Natural killer cell (primary cell): Measurements from ENCODE around the gene COX14. TPM values are rescaled to one million over a fixed set of nuclear protein-coding genes. Genes with fewer than 3 reads are reported as not detected.
A peak's percentile ranks its signal among the peaks of the same experiment; 100 is the strongest.

Experiments
- ATAC-seq, 3 donors: fragments of 150-1000 bp in 2 of 3; fragments of 200-7000 bp in 1 of 3; cut with Tn5 transposase; 1 replicate in 1 of 3; 2 replicates in 2 of 3; pipeline ENCODE4 v1.10.0; 2021; ENCODE audit warnings: mild to moderate bottlenecking in 2 of 3, moderate library complexity in 2 of 3
- DNase-seq, 2 donors: peaks; one replicate each; pipeline versions ENCODE4 v3.0.0 to v3.0.0-alpha.2; 2013 to 2021; ENCODE audit warnings: mixed read lengths in 1 of 2
- H3K27ac ChIP-seq: one replicate; pipeline ENCODE4 v1.5.1; 2013; ENCODE audit warnings: mild to moderate bottlenecking, low read length
- H3K27me3 ChIP-seq: one replicate; pipeline ENCODE4 v1.6.1; 2013; ENCODE audit warnings: low read length; ENCODE audit not compliant: control insufficient read depth, insufficient read depth
- H3K36me3 ChIP-seq: one replicate; pipeline ENCODE4 v1.6.1; 2013; ENCODE audit warnings: low read length; ENCODE audit not compliant: control insufficient read depth, insufficient read depth
- H3K4me1 ChIP-seq: one replicate; pipeline ENCODE4 v1.6.1; 2013; ENCODE audit warnings: low read length; ENCODE audit not compliant: control insufficient read depth, insufficient read depth
- H3K4me3 ChIP-seq: one replicate; pipeline ENCODE4 v1.5.1; 2013; ENCODE audit warnings: low read length
- H3K9me3 ChIP-seq: one replicate; pipeline ENCODE4 v1.6.1; 2013; ENCODE audit warnings: low read length; ENCODE audit not compliant: control insufficient read depth, insufficient read depth
- H3K27ac Mint-ChIP-seq, 2 donors: one replicate each; pipeline ENCODE4 v1.8.0; 2022; ENCODE audit warnings: mild to moderate bottlenecking in 2 of 2, mixed read lengths in 2 of 2, moderate library complexity in 1 of 2
- H3K27me3 Mint-ChIP-seq, 2 donors: one replicate each; pipeline ENCODE4 v1.8.0; 2022; ENCODE audit warnings: low read depth in 2 of 2, mixed read lengths in 2 of 2
- H3K36me3 Mint-ChIP-seq: one replicate; pipeline ENCODE4 v1.8.0; 2022; ENCODE audit warnings: mixed read lengths
- H3K4me1 Mint-ChIP-seq, 2 donors: one replicate each; pipeline ENCODE4 v1.8.0; 2022; ENCODE audit warnings: mixed read lengths in 2 of 2
- H3K4me3 Mint-ChIP-seq: one replicate; pipeline ENCODE4 v1.8.0; 2022; ENCODE audit warnings: mild to moderate bottlenecking, moderate library complexity, mixed read lengths
- H3K9me3 Mint-ChIP-seq, 2 donors: one replicate each; pipeline ENCODE4 v1.8.0; 2022; ENCODE audit warnings: mixed read lengths in 2 of 2
- CTCF ChIP-seq: fragments of 200-600 bp; IDR thresholded peaks from one replicate; pipeline ENCODE4 v1.8.0; 2022; ENCODE audit warnings: antibody characterized with exemption
- WGBS: methylation state at CpG from one replicate; pipeline ENCODE4 v1.1.7; 2013; ENCODE audit warnings: missing lambda C conversion rate; ENCODE audit not compliant: insufficient coverage; 5-methylcytosine and 5-hydroxymethylcytosine counted together
- intact Hi-C: fragments of 100-400 bp; cut with micrococcal nuclease; formaldehyde crosslinking; loops from one replicate; pipeline ENCODE4 v1.14.2; 2022
- total RNA-seq, 4 donors: library from RNA; stranded (reverse); fragments of 120-200 nt in 1 of 4; gene quantifications; one replicate each; pipeline versions ENCODE4 v1.2.3 to v1.2.4, GENCODE V29; 2013 to 2022

Gene COX14
- total RNA-seq, 3 donors from 2014 or later (not counting 1 experiment from before 2014, with no cell fraction given), result 32.8 to 42.6 (median 36.7) TPM

DNA sequence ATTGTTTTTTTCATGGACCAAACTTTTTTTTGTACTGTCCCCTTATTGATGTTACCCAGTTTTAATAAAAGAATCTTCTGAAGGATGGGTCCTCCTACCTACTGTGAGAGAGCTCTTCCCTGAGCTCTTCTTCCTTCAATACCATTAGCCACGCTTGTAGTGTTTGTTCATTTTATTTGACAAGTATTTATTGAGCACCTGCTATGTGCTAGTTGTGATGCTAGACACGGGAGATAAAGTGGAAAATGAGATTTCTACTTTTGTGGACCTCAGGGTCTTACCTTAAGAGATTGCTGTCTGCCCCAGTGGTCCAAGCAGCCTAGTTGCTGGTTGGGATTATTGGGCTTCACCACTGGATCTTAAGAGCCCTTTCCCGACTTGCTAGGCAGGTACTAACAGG, 11.5 kb upstream of the COX14 start:
- H3K4me3 Mint-ChIP-seq, result no peak overlapping the region
- H3K36me3 Mint-ChIP-seq, result peaks cover 29% of the 10 kb centered on the region
- intact Hi-C loops, result no loop called here

GRCh38 chr12:50101663-50102062, 10.4 kb upstream of the COX14 start:
- DNase-seq (no peak), ATAC-seq (no peak)
- intact Hi-C loops, result no loop called here
- 98% methylated on average over 3 of the region's 3 CpGs for WGBS
- Mint-ChIP-seq H3K9me3 (no peaks in the 10 kb centered on the region), H3K4me1 (no peaks in the 10 kb centered on the region), H3K27me3 (peaks cover 0 to 3% of the 10 kb centered on the region in 2 donors), H3K4me3 (no peak overlapping the region), H3K27ac (peak overlapping the region in 1 of 2 donors; percentile 16), H3K36me3 (peaks cover 18% of the 10 kb centered on the region)
- no peak for TF ChIP-seq CTCF
- Histone ChIP-seq H3K4me3 (no peak overlapping the region), H3K4me1 (no peaks in the 10 kb centered on the region), H3K36me3 (peaks cover 40% of the 10 kb centered on the region), H3K27me3 (no peaks in the 10 kb centered on the region), H3K9me3 (no peaks in the 10 kb centered on the region), H3K27ac (no peak overlapping the region)

More for the DNA sequence above, 11.5 kb upstream of the COX14 start:
- ATAC-seq (no peak), DNase-seq (no peak)
- 95% methylated on average over 3 of the region's 3 CpGs for WGBS
- Histone ChIP-seq H3K27ac (no peak overlapping the region), H3K4me3 (no peak overlapping the region), H3K4me1 (no peaks in the 10 kb centered on the region), H3K27me3 (no peaks in the 10 kb centered on the region), H3K9me3 (no peaks in the 10 kb centered on the region), H3K36me3 (peaks cover 51% of the 10 kb centered on the region)
- no peak for TF ChIP-seq CTCF
- Mint-ChIP-seq H3K27ac (peak overlapping the region; percentile 21 to 23), H3K27me3 (peaks cover 0 to 1% of the 10 kb centered on the region in 2 donors), H3K9me3 (no peaks in the 10 kb centered on the region), H3K4me1 (no peaks in the 10 kb centered on the region)

DNA sequence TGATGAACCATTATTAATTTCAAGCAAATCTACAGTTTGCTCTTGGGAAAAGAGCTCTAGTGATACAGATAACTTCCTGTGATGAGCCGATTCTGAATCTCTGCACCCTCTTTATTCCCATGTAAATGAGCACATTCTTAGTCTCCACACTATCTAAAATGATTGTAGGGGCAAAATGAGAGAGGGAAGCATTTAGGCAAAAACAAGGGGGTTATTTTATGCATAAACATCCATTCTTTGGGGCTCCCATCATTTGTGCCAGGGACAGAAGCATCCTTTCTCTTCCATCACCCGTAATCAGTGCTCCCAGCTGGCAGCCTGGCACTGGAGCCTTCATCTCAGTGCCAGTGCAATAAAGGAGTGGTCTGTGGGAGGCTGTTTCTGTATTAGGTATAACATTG, 9.9 kb upstream of the COX14 start:
- H3K4me1 ChIP-seq, result no peaks in the 10 kb centered on the region
- H3K27ac ChIP-seq, result no peak overlapping the region
- Mint-ChIP-seq H3K27me3 (peaks cover 0 to 3% of the 10 kb centered on the region in 2 donors), H3K27ac (peak overlapping the region; percentile 16 to 52), H3K36me3 (peaks cover 15% of the 10 kb centered on the region), H3K4me3 (no peak overlapping the region), H3K4me1 (no peaks in the 10 kb centered on the region), H3K9me3 (no peaks in the 10 kb centered on the region)
- intact Hi-C loops, result no loop called here
- no peak for TF ChIP-seq CTCF
- WGBS, result 100% methylated on average over 1 of the region's 2 CpGs
- no peak for DNase-seq
- no peak overlapping the region for H3K4me3 ChIP-seq
- H3K9me3 ChIP-seq, result no peaks in the 10 kb centered on the region
- H3K36me3 ChIP-seq, result peaks cover 35% of the 10 kb centered on the region
- H3K27me3 ChIP-seq, result no peaks in the 10 kb centered on the region
- ATAC-seq, result no peak

DNA sequence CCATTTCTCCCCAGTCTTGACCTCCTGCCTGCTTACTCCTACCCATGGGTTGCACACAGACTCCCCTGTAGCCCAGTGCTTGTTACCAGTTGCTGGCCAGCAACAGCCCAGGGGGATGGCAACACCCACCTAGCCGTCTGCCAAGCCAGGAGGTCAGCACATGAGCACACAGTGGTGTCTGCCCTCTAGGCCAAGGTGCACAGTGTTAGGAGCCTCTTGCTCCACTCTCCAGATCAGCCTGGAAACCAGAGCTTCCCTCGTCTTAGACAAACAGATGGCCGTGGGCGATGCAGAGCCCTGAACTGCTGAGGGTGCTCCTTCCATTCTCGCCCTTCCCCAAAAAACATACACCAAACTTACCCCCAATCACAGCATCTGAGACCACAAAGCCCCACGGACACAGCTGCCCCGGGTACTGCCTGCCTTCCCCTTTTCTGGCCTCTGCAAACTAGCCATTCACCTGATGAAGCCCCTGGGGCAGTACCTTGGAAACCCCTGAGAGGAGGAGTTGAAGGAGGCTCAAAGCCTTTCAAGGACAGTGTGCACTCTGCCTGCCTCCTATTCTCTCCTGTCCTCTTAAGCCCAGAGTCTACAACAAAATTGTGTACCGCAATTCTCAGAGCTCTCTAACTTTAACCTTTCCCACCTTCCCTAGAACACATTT, 9.3 kb upstream of the COX14 start:
- TF ChIP-seq CTCF, result no peak
- Histone ChIP-seq H3K9me3 (no peaks in the 10 kb centered on the region), H3K27ac (no peak overlapping the region), H3K36me3 (peaks cover 31% of the 10 kb centered on the region), H3K4me1 (no peaks in the 10 kb centered on the region), H3K4me3 (no peak overlapping the region), H3K27me3 (no peaks in the 10 kb centered on the region)
- peaks cover 0 to 3% of the 10 kb centered on the region in 2 donors for H3K27me3 Mint-ChIP-seq
- H3K4me1 Mint-ChIP-seq, result no peaks in the 10 kb centered on the region
- WGBS, result 86% methylated on average over 8 of the region's 8 CpGs
- intact Hi-C loops, result no loop called here
- DNase-seq (no peak), ATAC-seq (no peak)
- H3K36me3 Mint-ChIP-seq, result peaks cover 15% of the 10 kb centered on the region
- H3K9me3 Mint-ChIP-seq, result no peaks in the 10 kb centered on the region
- peak overlapping the region in 1 of 2 donors; percentile 52 for H3K27ac Mint-ChIP-seq
- no peak overlapping the region for H3K4me3 Mint-ChIP-seq
